ENCODE results near the gene TP53I13. TPM values are rescaled to one million over a fixed set of nuclear protein-coding genes. Genes with fewer than 3 reads are reported as not detected.

TP53I13 gene
- total and polyA plus RNA-seq, 10 of the 15 experiments (the other 5 are each of a cell fraction or from before 2014, with no cell fraction given): 0.31 to 45.1 (median 19.5) TPM; not detected in 1

DNA sequence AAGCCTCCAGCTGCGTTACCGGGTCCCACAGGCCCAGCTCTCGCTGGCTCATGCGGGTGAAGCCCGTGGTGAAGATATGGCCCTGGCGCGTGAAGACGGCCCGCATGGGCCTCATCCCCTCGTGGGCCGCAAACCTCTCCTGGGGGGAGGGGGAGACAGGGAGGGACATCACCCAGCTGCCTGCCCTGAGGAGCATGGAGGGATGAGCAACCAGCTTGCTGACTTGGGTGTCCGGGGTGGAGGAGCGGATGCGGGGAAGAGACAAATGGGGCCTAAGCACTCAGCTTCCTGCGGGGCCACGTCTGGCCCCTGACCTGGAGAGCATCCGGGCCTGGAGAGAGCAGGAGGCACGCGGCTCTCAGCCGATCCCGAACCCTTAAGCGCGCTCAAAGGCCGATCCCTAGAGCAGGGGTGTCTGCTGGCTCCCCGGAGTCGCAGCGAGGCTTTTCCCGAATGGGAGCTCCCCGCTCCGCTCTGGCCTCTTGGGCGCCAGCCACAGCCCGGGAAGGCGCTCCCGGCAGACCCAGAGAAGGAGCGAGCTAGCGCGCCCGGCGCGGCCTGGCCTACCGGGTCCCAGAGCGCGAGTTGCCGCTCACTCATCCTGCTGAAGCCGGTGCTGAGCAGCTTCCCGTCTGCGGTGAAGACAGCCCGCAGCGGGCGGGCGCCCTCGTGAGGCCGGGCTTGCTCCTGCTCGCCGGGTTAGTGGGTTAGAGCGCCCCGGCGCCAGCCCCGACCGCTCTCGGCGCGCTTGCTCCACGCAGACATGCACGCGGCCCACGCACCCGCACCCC is 49.2 kb downstream of the TP53I13 start (continued):
- TF ChIP-seq BACH1 (IDR thresholded peaks at IDR 0.05; ENCODE audit: borderline replicate concordance) (peak; percentile 90), RUNX3 (IDR thresholded peaks at IDR 0.05; ENCODE audit: low read length) (peak; percentile 93), EED (IDR thresholded peaks at IDR 0.05; ENCODE audit: low read depth) (peak; percentile 14; the same call in 1 of the 2 replicates), BRCA1 (IDR thresholded peaks at IDR 0.05; ENCODE audit: low read depth, low read length) (no peak), CREB1 (IDR thresholded peaks at IDR 0.05; ENCODE audit: low read depth) (peak; percentile 13; the same call in 1 of the 2 replicates), POLR2A (IDR thresholded peaks at IDR 0.05; ENCODE audit: low read depth, low read length) (peak; percentile 77), MTA2 (IDR thresholded peaks at IDR 0.05; ENCODE audit: low read depth) (no peak), GATAD2B (conservative IDR thresholded peaks at IDR 0.05; ENCODE audit: low read depth) (peak; percentile 60; the same call in 1 of the 2 replicates), YY1 (IDR thresholded peaks at IDR 0.05; ENCODE audit: low read depth, low read length) (0 out of 2 replicates have a peak, but pooled peaks have one; percentile 41), IKZF2 (IDR thresholded peaks at IDR 0.05) (peak; percentile 60 to 61; a peak in 2 of 4 replicates), FOXM1 (IDR thresholded peaks at IDR 0.05; ENCODE audit: low read depth, low read length) (peak; percentile 90)
- TF ChIP-seq, protein P1, sequence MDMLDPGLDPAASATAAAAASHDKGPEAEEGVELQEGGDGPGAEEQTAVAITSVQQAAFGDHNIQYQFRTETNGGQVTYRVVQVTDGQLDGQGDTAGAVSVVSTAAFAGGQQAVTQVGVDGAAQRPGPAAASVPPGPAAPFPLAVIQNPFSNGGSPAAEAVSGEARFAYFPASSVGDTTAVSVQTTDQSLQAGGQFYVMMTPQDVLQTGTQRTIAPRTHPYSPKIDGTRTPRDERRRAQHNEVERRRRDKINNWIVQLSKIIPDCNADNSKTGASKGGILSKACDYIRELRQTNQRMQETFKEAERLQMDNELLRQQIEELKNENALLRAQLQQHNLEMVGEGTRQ (IDR thresholded peaks at IDR 0.05; ENCODE audit: borderline replicate concordance, low read depth, low read length): no peak
- TF ChIP-seq, protein P2, sequence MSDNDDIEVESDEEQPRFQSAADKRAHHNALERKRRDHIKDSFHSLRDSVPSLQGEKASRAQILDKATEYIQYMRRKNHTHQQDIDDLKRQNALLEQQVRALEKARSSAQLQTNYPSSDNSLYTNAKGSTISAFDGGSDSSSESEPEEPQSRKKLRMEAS (IDR thresholded peaks at IDR 0.05; ENCODE audit: low read depth, low read length): 0 out of 2 replicates have a peak, but pooled peaks have one; percentile 24
- TF ChIP-seq, protein P3, sequence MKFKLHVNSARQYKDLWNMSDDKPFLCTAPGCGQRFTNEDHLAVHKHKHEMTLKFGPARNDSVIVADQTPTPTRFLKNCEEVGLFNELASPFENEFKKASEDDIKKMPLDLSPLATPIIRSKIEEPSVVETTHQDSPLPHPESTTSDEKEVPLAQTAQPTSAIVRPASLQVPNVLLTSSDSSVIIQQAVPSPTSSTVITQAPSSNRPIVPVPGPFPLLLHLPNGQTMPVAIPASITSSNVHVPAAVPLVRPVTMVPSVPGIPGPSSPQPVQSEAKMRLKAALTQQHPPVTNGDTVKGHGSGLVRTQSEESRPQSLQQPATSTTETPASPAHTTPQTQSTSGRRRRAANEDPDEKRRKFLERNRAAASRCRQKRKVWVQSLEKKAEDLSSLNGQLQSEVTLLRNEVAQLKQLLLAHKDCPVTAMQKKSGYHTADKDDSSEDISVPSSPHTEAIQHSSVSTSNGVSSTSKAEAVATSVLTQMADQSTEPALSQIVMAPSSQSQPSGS (IDR thresholded peaks at IDR 0.05; ENCODE audit: low read length): no peak
- TF ChIP-seq, protein P4, sequence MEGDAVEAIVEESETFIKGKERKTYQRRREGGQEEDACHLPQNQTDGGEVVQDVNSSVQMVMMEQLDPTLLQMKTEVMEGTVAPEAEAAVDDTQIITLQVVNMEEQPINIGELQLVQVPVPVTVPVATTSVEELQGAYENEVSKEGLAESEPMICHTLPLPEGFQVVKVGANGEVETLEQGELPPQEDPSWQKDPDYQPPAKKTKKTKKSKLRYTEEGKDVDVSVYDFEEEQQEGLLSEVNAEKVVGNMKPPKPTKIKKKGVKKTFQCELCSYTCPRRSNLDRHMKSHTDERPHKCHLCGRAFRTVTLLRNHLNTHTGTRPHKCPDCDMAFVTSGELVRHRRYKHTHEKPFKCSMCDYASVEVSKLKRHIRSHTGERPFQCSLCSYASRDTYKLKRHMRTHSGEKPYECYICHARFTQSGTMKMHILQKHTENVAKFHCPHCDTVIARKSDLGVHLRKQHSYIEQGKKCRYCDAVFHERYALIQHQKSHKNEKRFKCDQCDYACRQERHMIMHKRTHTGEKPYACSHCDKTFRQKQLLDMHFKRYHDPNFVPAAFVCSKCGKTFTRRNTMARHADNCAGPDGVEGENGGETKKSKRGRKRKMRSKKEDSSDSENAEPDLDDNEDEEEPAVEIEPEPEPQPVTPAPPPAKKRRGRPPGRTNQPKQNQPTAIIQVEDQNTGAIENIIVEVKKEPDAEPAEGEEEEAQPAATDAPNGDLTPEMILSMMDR (IDR thresholded peaks at IDR 0.05 in 2 of 3, conservative IDR thresholded peaks at IDR 0.05 in 1 of 3; ENCODE audit: control insufficient read depth in 2 of 3, extremely low read depth in 1 of 3, insufficient read depth in 1 of 3, low read depth in 3 of 3, low read length in 3 of 3): peak; percentile 83 to 93 (median 92)
- TF ChIP-seq, protein P5, sequence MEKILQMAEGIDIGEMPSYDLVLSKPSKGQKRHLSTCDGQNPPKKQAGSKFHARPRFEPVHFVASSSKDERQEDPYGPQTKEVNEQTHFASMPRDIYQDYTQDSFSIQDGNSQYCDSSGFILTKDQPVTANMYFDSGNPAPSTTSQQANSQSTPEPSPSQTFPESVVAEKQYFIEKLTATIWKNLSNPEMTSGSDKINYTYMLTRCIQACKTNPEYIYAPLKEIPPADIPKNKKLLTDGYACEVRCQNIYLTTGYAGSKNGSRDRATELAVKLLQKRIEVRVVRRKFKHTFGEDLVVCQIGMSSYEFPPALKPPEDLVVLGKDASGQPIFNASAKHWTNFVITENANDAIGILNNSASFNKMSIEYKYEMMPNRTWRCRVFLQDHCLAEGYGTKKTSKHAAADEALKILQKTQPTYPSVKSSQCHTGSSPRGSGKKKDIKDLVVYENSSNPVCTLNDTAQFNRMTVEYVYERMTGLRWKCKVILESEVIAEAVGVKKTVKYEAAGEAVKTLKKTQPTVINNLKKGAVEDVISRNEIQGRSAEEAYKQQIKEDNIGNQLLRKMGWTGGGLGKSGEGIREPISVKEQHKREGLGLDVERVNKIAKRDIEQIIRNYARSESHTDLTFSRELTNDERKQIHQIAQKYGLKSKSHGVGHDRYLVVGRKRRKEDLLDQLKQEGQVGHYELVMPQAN (conservative IDR thresholded peaks at IDR 0.05): peak; percentile 61
